Measurements from ENCODE around the gene SIPA1. TPM values are rescaled to one million over a fixed set of nuclear protein-coding genes. Genes with fewer than 3 reads are reported as not detected.

SIPA1 gene
- total and polyA plus RNA-seq, 2 of the 13 experiments (the other 11 are each of a cell fraction or from before 2014, with no cell fraction given), result 5.8 to 7.7 TPM

DNA sequence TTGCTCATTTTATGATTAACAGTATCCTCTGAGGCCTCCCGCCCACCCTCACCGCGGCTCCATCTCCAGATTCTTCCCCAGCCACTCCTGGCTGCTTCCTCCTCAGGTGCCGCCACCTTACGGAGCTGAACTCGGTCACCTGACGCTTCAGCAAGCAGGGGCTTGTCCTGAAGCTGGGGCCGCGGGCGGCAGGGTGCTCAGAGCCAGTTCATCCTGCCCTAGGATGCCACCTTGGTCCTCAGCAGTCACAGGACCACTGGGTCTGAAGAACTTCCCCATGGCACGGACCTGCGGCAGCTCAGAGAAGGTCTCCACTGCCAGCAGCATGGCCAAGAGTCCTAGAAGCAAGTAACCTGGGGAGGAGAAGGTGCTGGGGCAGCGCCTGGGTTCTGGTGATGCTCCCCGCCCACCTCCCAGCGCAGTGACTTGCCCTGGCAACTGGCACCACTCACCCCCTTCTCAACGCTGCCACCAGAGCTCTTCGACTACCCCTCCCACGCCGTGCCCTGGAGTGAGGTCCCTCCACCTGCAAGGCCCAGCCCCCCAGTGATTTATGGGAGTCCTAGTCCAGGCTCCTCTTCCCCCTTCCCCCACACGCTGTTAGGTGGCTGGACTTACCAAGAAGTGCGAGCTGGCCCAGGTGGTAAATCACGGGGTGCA, 44.9 kb upstream of the SIPA1 start:
- 95% methylated on average over 14 of the region's 22 CpGs for WGBS (ENCODE audit: low lambda C conversion rate)
- TF ChIP-seq NONO (IDR thresholded peaks at IDR 0.05) (no peak), NONO (CRISPR knock-in tag; conservative IDR thresholded peaks at IDR 0.05) (no peak), ZNF616 (CRISPR knock-in tag; IDR thresholded peaks at IDR 0.05; ENCODE audit: low read depth) (no peak), ZNF101 (CRISPR knock-in tag; IDR thresholded peaks at IDR 0.05; ENCODE audit: borderline replicate concordance, low read depth) (no peak), AFF4 (CRISPR knock-in tag; IDR thresholded peaks at IDR 0.05) (no peak), GATAD2A (CRISPR knock-in tag; IDR thresholded peaks at IDR 0.05) (no peak), ZNF580 (CRISPR knock-in tag; IDR thresholded peaks at IDR 0.05; ENCODE audit: borderline replicate concordance, low read depth) (no peak), ARID5B (CRISPR knock-in tag; IDR thresholded peaks at IDR 0.05) (no peak), TBX3 (IDR thresholded peaks at IDR 0.05; ENCODE audit: borderline replicate concordance) (no peak), ZNF251 (CRISPR knock-in tag; IDR thresholded peaks at IDR 0.05) (no peak), RORA (CRISPR knock-in tag; IDR thresholded peaks at IDR 0.05) (no peak), ATRX (CRISPR knock-in tag; IDR thresholded peaks at IDR 0.05; ENCODE audit: borderline replicate concordance) (no peak), TP53 (CRISPR knock-in tag; conservative IDR thresholded peaks at IDR 0.05) (no peak), ZNF547 (CRISPR knock-in tag; IDR thresholded peaks at IDR 0.05) (no peak), U2AF2 (IDR thresholded peaks at IDR 0.05; ENCODE audit: low read depth, low read length) (no peak)
- TF ChIP-seq, protein P1, sequence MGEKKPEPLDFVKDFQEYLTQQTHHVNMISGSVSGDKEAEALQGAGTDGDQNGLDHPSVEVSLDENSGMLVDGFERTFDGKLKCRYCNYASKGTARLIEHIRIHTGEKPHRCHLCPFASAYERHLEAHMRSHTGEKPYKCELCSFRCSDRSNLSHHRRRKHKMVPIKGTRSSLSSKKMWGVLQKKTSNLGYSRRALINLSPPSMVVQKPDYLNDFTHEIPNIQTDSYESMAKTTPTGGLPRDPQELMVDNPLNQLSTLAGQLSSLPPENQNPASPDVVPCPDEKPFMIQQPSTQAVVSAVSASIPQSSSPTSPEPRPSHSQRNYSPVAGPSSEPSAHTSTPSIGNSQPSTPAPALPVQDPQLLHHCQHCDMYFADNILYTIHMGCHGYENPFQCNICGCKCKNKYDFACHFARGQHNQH (CRISPR knock-in tag; IDR thresholded peaks at IDR 0.05), result no peak

More for the DNA sequence above, 44.9 kb upstream of the SIPA1 start:
- CTCF ChIA-PET (ENCODE audit: low intra/inter-chr PET ratio, low total read pairs), result interaction anchor here (2.1 kb wide), 1 partner anchor 52 kb away, joined by 12 read pairs; no protein-coding TSS in a partner anchor
- POLR2A ChIA-PET, result interaction anchor here (1.0 to 2.4 kb wide), 4 partner anchors 10 to 21 kb away, joined by 4 to 11 read pairs (median 6); partner anchors contain the start of gene MAP3K11
- H4K20me1 ChIP-seq (ENCODE audit: insufficient read depth, low read length), result 0 out of 2 replicates have a peak, but pooled peaks cover 3% of the 10 kb centered on the region
- no peaks in the 10 kb centered on the region for H3K27me3 ChIP-seq (ENCODE audit: control insufficient read depth in 1 of 2, insufficient read depth in 2 of 2, low read length in 2 of 2)
- no peak for ATAC-seq
- H3K4me2 ChIP-seq (ENCODE audit: low read depth, low read length), result no peak overlapping the region
- peaks cover 5 to 6% of the 10 kb centered on the region in 2 experiments; a peak in 3 of 5 replicates for H3K36me3 ChIP-seq (replicated peaks in 1 of 2; ENCODE audit: control insufficient read depth in 1 of 2, insufficient read depth in 2 of 2, low read length in 2 of 2)
- BruUV-seq (replicated peaks), result no TSS peak
- in situ Hi-C loops (cut with HindIII; ENCODE audit: extremely low pct_ligation_motif_present, low pct_unique_long_range_greater_than_20kb) (no loop called here), intact Hi-C loops (cut with micrococcal nuclease; ENCODE audit: unreplicated experiment) (no loop called here)
- peaks cover 15% of the 10 kb centered on the region for H3K4me1 ChIP-seq (ENCODE audit: insufficient read depth, low read length)
- DNase-seq (ENCODE audit: low spot score), result no peak
- no peak overlapping the region for H3K4me3 ChIP-seq (replicated peaks in 1 of 3; ENCODE audit: insufficient read depth in 1 of 3, low read depth in 2 of 3, low read length in 3 of 3)
- no peak overlapping the region for H2AFZ ChIP-seq (ENCODE audit: low read length)
- H3K9ac ChIP-seq (ENCODE audit: insufficient read depth, low read depth, low read length), result no peak overlapping the region
- H3K9me3 ChIP-seq (ENCODE audit: low read length), result no peaks in the 10 kb centered on the region
- no peaks in the 10 kb centered on the region for H3K79me2 ChIP-seq (ENCODE audit: insufficient read depth, low read length)
- no peak overlapping the region for H3K27ac ChIP-seq (ENCODE audit: extremely low read length, insufficient read depth, low read length)
- no peak for FAIRE-seq
